HEK293 (cell line): ENCODE data around the gene XCL1.
A peak's percentile ranks its signal among the peaks of the same experiment; 100 is the strongest.
"Not testable (repeated sequence)": the region's sequence is repeated elsewhere in the genome, so short reads cannot be mapped to it uniquely, and the experiment has no call there.

Source experiments
- CTCF ChIA-PET: fragments of 350-600 bp; formaldehyde crosslinking; extraction: SDS; loops from one replicate; lab custom pipeline; 2021; ENCODE audit warnings: antibody characterized with exemption; lab: Yijun Ruan, JAX
- POLR2A ChIA-PET: fragments of 300-600 bp; formaldehyde crosslinking; extraction: SDS; loops from one replicate; lab custom pipeline; 2020; ENCODE audit warnings: antibody characterized with exemption, inconsistent platforms; lab: Yijun Ruan, JAX
- H3K27ac ChIP-seq: fragments of 200-500 bp; sonication (Bioruptor generic); 2 replicates; pipeline ENCODE4 v1.5.1; 2014; ENCODE audit warnings: low read depth, low read length, control low read depth, inconsistent platforms; ENCODE audit errors: extremely low read depth
- H3K36me3 ChIP-seq, 2 experiments: fragments of 200-500 bp in 1 of 2; sonication (Bioruptor generic) in 1 of 2; 1 replicate in 1 of 2; 2 replicates in 1 of 2; pipeline ENCODE4 v1.5.1; 2014 to 2017; ENCODE audit warnings: inconsistent platforms in 2 of 2, low read length in 2 of 2; ENCODE audit not compliant: control insufficient read depth in 2 of 2, insufficient read depth in 1 of 2
- H3K4me1 ChIP-seq: fragments of 200-500 bp; sonication (Bioruptor generic); 2 replicates; pipeline ENCODE4 v1.5.1; 2014; ENCODE audit warnings: mild to moderate bottlenecking, low read length, inconsistent platforms; ENCODE audit not compliant: control insufficient read depth, insufficient read depth
- H3K4me3 ChIP-seq: 2 replicates; pipeline ENCODE4 v1.5.1; 2011; ENCODE audit warnings: low read depth, mild to moderate bottlenecking, control low read depth, low read length, moderate library complexity
- H3K9me3 ChIP-seq: fragments of 200-500 bp; sonication (Bioruptor generic); 2 replicates; pipeline ENCODE4 v1.5.1; 2014; ENCODE audit warnings: low read depth, low read length, inconsistent platforms; ENCODE audit not compliant: control insufficient read depth, insufficient read depth
- FEZF1 ChIP-seq: fragments of 450-650 bp; formaldehyde crosslinking; IDR thresholded peaks from 2 replicates; pipeline ENCODE4 v1.5.1; 2016; ENCODE audit warnings: missing biosample characterization, missing genetic modification characterization
- GLI2 ChIP-seq: fragments of 450-650 bp; formaldehyde crosslinking; IDR thresholded peaks from 2 replicates; pipeline ENCODE4; 2017; ENCODE audit warnings: missing biosample characterization, missing genetic modification characterization, low read depth, borderline replicate concordance
- TRIM28 ChIP-seq: IDR thresholded peaks from 2 replicates; pipeline ENCODE4 v1.6.1; 2011; ENCODE audit warnings: low read length, control low read depth, borderline replicate concordance
- ZBTB1 ChIP-seq: fragments of 450-650 bp; formaldehyde crosslinking; IDR thresholded peaks from 2 replicates; pipeline ENCODE4 v1.5.1; 2016; ENCODE audit warnings: missing biosample characterization, missing genetic modification characterization
- ZNF146 ChIP-seq: fragments of 450-650 bp; formaldehyde crosslinking; IDR thresholded peaks from 2 replicates; pipeline ENCODE4 v1.5.1; 2016; ENCODE audit warnings: missing biosample characterization, missing genetic modification characterization
- ZNF184 ChIP-seq: fragments of 450-650 bp; IDR thresholded peaks from 2 replicates; pipeline ENCODE4 v1.5.1; 2018; ENCODE audit warnings: missing biosample characterization, mild to moderate bottlenecking, missing genetic modification characterization
- ZNF211 ChIP-seq: fragments of 450-650 bp; formaldehyde crosslinking; IDR thresholded peaks from 2 replicates; pipeline ENCODE4 v1.5.1; 2016; ENCODE audit warnings: low read depth, missing biosample characterization, missing genetic modification characterization
- ZNF274 ChIP-seq, 2 experiments: fragments of 200-500 bp in 1 of 2; fragments of 450-650 bp in 1 of 2; sonication (Bioruptor generic) in 1 of 2; formaldehyde crosslinking in 1 of 2; IDR thresholded peaks; 2 replicates each; pipeline versions ENCODE4 v1.5.1 to v1.6.1; 2014 to 2016; ENCODE audit warnings: borderline replicate concordance in 1 of 2, inconsistent platforms in 1 of 2, low read length in 1 of 2, missing biosample characterization in 1 of 2, missing genetic modification characterization in 1 of 2
- ZNF366 ChIP-seq: fragments of 450-650 bp; formaldehyde crosslinking; conservative IDR thresholded peaks from 2 replicates; pipeline ENCODE4 v1.5.1; 2016; ENCODE audit warnings: missing biosample characterization, missing genetic modification characterization
- ZNF473 ChIP-seq: fragments of 450-650 bp; formaldehyde crosslinking; IDR thresholded peaks from 2 replicates; pipeline ENCODE4 v1.5.1; 2017; ENCODE audit warnings: missing biosample characterization, missing genetic modification characterization
- ZNF514 ChIP-seq: fragments of 450-650 bp; formaldehyde crosslinking; IDR thresholded peaks from 2 replicates; pipeline ENCODE4 v1.5.1; 2016; ENCODE audit warnings: missing biosample characterization, missing genetic modification characterization
- ZNF626 ChIP-seq: fragments of 450-650 bp; sonication (Bioruptor Pico); formaldehyde crosslinking; IDR thresholded peaks from 2 replicates; pipeline ENCODE4 v1.5.1; 2018; ENCODE audit warnings: missing biosample characterization, missing genetic modification characterization, inconsistent platforms
- ZNF639 ChIP-seq: fragments of 450-650 bp; formaldehyde crosslinking; IDR thresholded peaks from 2 replicates; pipeline ENCODE4 v1.5.1; 2016; ENCODE audit warnings: missing biosample characterization, missing genetic modification characterization
- ZNF654 ChIP-seq: fragments of 450-650 bp; formaldehyde crosslinking; IDR thresholded peaks from 2 replicates; pipeline ENCODE4 v1.5.1; 2016; ENCODE audit warnings: low read depth, missing biosample characterization, missing genetic modification characterization
- ZNF701 ChIP-seq: fragments of 450-650 bp; formaldehyde crosslinking; IDR thresholded peaks from 2 replicates; pipeline ENCODE4 v1.5.1; 2016; ENCODE audit warnings: missing biosample characterization, missing genetic modification characterization
- ZNF791 ChIP-seq: fragments of 450-650 bp; formaldehyde crosslinking; IDR thresholded peaks from 2 replicates; pipeline ENCODE4 v1.5.1; 2016; ENCODE audit warnings: missing biosample characterization, missing genetic modification characterization
- ZNF843 ChIP-seq: fragments of 450-650 bp; formaldehyde crosslinking; IDR thresholded peaks from 2 replicates; pipeline ENCODE4 v1.5.1; 2016; ENCODE audit warnings: missing biosample characterization, missing genetic modification characterization
- TF ChIP-seq, protein P1 (sequence below): fragments of 450-650 bp; formaldehyde crosslinking; IDR thresholded peaks from 2 replicates; pipeline ENCODE4 v1.5.1; 2016; ENCODE audit warnings: missing biosample characterization, missing genetic modification characterization
- TF ChIP-seq, protein P2 (sequence below): fragments of 450-650 bp; formaldehyde crosslinking; IDR thresholded peaks from 2 replicates; pipeline ENCODE4 v1.5.1; 2016; ENCODE audit warnings: missing biosample characterization, missing genetic modification characterization
- TF ChIP-seq, protein P3 (sequence below): fragments of 450-650 bp; formaldehyde crosslinking; IDR thresholded peaks from 2 replicates; pipeline ENCODE4 v1.5.0; 2017; ENCODE audit warnings: missing biosample characterization, missing genetic modification characterization, borderline replicate concordance
- TF ChIP-seq, protein P4 (sequence below): fragments of 450-650 bp; formaldehyde crosslinking; IDR thresholded peaks from 2 replicates; pipeline ENCODE4 v1.5.1; 2016; ENCODE audit warnings: missing biosample characterization, missing genetic modification characterization
- TF ChIP-seq, protein P5 (sequence below): fragments of 450-650 bp; formaldehyde crosslinking; IDR thresholded peaks from 2 replicates; pipeline ENCODE4 v1.5.1; 2016; ENCODE audit warnings: missing biosample characterization, missing genetic modification characterization

XCL1 gene

GRCh38 chr1:168591641-168592250, 15.3 kb downstream of the XCL1 start:
- CTCF ChIA-PET = no interaction called here
- TF ChIP-seq ZNF274 (IDR thresholded peaks at IDR 0.05; ENCODE audit: low read length) (no peak), ZNF274 (tag by site-specific recombination; IDR thresholded peaks at IDR 0.05; ENCODE audit: borderline replicate concordance) (no peak), ZNF211 (tag by site-specific recombination) (no peak), ZNF701 (tag by site-specific recombination) (no peak), ZNF654 (tag by site-specific recombination) (no peak), ZNF791 (no peak), ZNF843 (tag by site-specific recombination) (no peak), ZNF184 (tag by site-specific recombination) (no peak), ZNF473 (tag by site-specific recombination) (no peak)
- TF ChIP-seq, protein P1, sequence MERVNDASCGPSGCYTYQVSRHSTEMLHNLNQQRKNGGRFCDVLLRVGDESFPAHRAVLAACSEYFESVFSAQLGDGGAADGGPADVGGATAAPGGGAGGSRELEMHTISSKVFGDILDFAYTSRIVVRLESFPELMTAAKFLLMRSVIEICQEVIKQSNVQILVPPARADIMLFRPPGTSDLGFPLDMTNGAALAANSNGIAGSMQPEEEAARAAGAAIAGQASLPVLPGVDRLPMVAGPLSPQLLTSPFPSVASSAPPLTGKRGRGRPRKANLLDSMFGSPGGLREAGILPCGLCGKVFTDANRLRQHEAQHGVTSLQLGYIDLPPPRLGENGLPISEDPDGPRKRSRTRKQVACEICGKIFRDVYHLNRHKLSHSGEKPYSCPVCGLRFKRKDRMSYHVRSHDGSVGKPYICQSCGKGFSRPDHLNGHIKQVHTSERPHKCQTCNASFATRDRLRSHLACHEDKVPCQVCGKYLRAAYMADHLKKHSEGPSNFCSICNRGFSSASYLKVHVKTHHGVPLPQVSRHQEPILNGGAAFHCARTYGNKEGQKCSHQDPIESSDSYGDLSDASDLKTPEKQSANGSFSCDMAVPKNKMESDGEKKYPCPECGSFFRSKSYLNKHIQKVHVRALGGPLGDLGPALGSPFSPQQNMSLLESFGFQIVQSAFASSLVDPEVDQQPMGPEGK (tag by site-specific recombination) = no peak
- TF ChIP-seq, protein P2, sequence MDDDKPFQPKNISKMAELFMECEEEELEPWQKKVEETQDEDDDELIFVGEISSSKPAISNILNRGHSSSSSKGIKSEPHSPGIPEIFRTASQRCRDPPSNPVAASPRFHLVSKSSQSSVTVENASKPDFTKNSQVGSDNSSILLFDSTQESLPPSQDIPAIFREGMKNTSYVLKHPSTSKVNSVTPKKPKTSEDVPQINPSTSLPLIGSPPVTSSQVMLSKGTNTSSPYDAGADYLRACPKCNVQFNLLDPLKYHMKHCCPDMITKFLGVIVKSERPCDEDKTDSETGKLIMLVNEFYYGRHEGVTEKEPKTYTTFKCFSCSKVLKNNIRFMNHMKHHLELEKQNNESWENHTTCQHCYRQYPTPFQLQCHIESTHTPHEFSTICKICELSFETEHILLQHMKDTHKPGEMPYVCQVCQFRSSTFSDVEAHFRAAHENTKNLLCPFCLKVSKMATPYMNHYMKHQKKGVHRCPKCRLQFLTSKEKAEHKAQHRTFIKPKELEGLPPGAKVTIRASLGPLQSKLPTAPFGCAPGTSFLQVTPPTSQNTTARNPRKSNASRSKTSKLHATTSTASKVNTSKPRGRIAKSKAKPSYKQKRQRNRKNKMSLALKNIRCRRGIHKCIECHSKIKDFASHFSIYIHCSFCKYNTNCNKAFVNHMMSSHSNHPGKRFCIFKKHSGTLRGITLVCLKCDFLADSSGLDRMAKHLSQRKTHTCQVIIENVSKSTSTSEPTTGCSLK (tag by site-specific recombination) = no peak
- TF ChIP-seq, protein P3, sequence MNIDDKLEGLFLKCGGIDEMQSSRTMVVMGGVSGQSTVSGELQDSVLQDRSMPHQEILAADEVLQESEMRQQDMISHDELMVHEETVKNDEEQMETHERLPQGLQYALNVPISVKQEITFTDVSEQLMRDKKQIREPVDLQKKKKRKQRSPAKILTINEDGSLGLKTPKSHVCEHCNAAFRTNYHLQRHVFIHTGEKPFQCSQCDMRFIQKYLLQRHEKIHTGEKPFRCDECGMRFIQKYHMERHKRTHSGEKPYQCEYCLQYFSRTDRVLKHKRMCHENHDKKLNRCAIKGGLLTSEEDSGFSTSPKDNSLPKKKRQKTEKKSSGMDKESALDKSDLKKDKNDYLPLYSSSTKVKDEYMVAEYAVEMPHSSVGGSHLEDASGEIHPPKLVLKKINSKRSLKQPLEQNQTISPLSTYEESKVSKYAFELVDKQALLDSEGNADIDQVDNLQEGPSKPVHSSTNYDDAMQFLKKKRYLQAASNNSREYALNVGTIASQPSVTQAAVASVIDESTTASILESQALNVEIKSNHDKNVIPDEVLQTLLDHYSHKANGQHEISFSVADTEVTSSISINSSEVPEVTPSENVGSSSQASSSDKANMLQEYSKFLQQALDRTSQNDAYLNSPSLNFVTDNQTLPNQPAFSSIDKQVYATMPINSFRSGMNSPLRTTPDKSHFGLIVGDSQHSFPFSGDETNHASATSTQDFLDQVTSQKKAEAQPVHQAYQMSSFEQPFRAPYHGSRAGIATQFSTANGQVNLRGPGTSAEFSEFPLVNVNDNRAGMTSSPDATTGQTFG (tag by site-specific recombination) = no peak
- POLR2A ChIA-PET = no interaction called here
- H3K4me1 ChIP-seq = no peaks in the 10 kb centered on the region
- H3K36me3 ChIP-seq = no peaks in the 10 kb centered on the region
- no peak overlapping the region for H3K27ac ChIP-seq
- H3K4me3 ChIP-seq = no peak overlapping the region
- H3K9me3 ChIP-seq = no peaks in the 10 kb centered on the region

GRCh38 chr1:168595403-168595802, 19.0 kb downstream of the XCL1 start:
- H3K36me3 ChIP-seq, POLR2A ChIA-PET, CTCF ChIA-PET, H3K4me3 ChIP-seq, H3K27ac ChIP-seq, H3K4me1 ChIP-seq, H3K9me3 ChIP-seq: not testable (repeated sequence)
- TF ChIP-seq ZNF146 (tag by site-specific recombination) = peak; percentile 91
- TF ChIP-seq, protein P4, sequence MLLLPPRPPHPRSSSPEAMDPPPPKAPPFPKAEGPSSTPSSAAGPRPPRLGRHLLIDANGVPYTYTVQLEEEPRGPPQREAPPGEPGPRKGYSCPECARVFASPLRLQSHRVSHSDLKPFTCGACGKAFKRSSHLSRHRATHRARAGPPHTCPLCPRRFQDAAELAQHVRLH = peak; percentile 48; the same call in 1 of the 2 replicates

DNA sequence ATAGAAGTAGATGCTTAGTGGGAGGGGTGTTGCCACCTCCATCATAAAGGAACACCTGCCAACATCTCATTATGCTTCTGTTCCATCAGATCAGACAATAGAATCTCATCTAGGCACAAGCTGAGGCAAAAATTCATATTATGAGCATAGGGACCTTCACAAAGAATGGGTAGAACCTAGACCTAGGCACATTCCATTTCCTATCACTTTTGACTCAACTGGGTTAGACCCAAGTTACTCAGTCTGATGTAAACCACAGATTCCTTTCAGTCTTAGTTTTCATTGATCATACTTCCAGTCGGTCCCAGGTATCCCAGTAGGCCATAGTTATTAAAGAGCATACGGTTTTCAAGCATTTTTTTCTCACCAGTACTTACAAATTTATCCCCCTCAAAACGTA, 21.7 kb downstream of the XCL1 start:
- Histone ChIP-seq H3K9me3 (no peaks in the 10 kb centered on the region), H3K4me3 (no peak overlapping the region), H3K27ac (no peak overlapping the region), H3K4me1 (no peaks in the 10 kb centered on the region), H3K36me3 (no peaks in the 10 kb centered on the region)
- POLR2A ChIA-PET = no interaction called here
- CTCF ChIA-PET = interaction anchor here (0.9 to 1.2 kb wide), 3 partner anchors 15 to 256 kb away, joined by 3 read pairs; no protein-coding TSS in a partner anchor
- TF ChIP-seq TRIM28 = no peak
- no peak for TF ChIP-seq ZNF514 (tag by site-specific recombination)
- no peak for TF ChIP-seq ZNF626 (tag by site-specific recombination)
- TF ChIP-seq ZBTB1 (tag by site-specific recombination) = no peak
- TF ChIP-seq GLI2 (tag by site-specific recombination) = no peak
- no peak for TF ChIP-seq ZNF639 (tag by site-specific recombination)
- TF ChIP-seq, protein P5, sequence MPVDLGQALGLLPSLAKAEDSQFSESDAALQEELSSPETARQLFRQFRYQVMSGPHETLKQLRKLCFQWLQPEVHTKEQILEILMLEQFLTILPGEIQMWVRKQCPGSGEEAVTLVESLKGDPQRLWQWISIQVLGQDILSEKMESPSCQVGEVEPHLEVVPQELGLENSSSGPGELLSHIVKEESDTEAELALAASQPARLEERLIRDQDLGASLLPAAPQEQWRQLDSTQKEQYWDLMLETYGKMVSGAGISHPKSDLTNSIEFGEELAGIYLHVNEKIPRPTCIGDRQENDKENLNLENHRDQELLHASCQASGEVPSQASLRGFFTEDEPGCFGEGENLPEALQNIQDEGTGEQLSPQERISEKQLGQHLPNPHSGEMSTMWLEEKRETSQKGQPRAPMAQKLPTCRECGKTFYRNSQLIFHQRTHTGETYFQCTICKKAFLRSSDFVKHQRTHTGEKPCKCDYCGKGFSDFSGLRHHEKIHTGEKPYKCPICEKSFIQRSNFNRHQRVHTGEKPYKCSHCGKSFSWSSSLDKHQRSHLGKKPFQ (tag by site-specific recombination) = no peak
- no peak for TF ChIP-seq ZNF366
- TF ChIP-seq FEZF1 (tag by site-specific recombination) = no peak
